GM23338 (cell line): ENCODE results near the gene ANKRD22. TPM values are rescaled to one million over a fixed set of nuclear protein-coding genes. Genes with fewer than 3 reads are reported as not detected.

Experiments used
- ATAC-seq: fragments of 200-7000 bp; cut with Tn5 transposase; 3 replicates; pipeline ENCODE4 v1.9.1; 2020
- DNase-seq: peaks from one replicate; pipeline ENCODE4 v3.0.0-alpha.2; 2015; ENCODE audit warnings: low spot score
- H2AFZ ChIP-seq: fragments of 200-600 bp; sonication (generic); 2 replicates; pipeline ENCODE4 v1.8.0; 2016; ENCODE audit warnings: antibody characterized with exemption, mild to moderate bottlenecking, moderate library complexity
- H3F3A ChIP-seq: fragments of 200-600 bp; sonication (generic); replicated peaks from 2 replicates; pipeline ENCODE4 v1.8.0; 2017; ENCODE audit warnings: antibody characterized with exemption, mixed run types, low read depth
- H3K27ac ChIP-seq: fragments of 200-600 bp; sonication (generic); 2 replicates; pipeline ENCODE4 v1.6.1; 2016; ENCODE audit warnings: low read depth
- H3K27me3 ChIP-seq: fragments of 200-600 bp; sonication (generic); 2 replicates; pipeline ENCODE4 v1.8.0; 2016; ENCODE audit warnings: mild to moderate bottlenecking, mixed run types, moderate library complexity; ENCODE audit not compliant: insufficient read depth
- H3K36me3 ChIP-seq: fragments of 200-600 bp; sonication (generic); 2 replicates; pipeline ENCODE4 v1.8.0; 2016; ENCODE audit warnings: mild to moderate bottlenecking; ENCODE audit not compliant: insufficient read depth
- H3K4me1 ChIP-seq: fragments of 200-600 bp; sonication (generic); 2 replicates; pipeline ENCODE4 v1.8.0; 2016; ENCODE audit warnings: mild to moderate bottlenecking, moderate library complexity; ENCODE audit not compliant: insufficient read depth
- H3K4me2 ChIP-seq: fragments of 200-600 bp; sonication (generic); 2 replicates; pipeline ENCODE4 v1.7.1; 2017; ENCODE audit warnings: mixed run types
- H3K4me3 ChIP-seq: fragments of 200-600 bp; sonication (generic); 2 replicates; pipeline ENCODE4 v1.6.1; 2016; ENCODE audit warnings: mixed run types
- H3K79me2 ChIP-seq: fragments of 200-600 bp; sonication (generic); replicated peaks from 2 replicates; pipeline ENCODE4 v1.8.0; 2017; ENCODE audit warnings: mild to moderate bottlenecking; ENCODE audit not compliant: insufficient read depth
- H3K9me2 ChIP-seq: fragments of 200-600 bp; sonication (generic); 2 replicates; pipeline ENCODE4 v1.8.0; 2017; ENCODE audit not compliant: insufficient read depth
- H4K20me1 ChIP-seq: fragments of 200-600 bp; sonication (generic); replicated peaks from 2 replicates; pipeline ENCODE4 v1.8.0; 2017; ENCODE audit warnings: mild to moderate bottlenecking; ENCODE audit not compliant: insufficient read depth
- H3K27ac Mint-ChIP-seq: 2 replicates; pipeline ENCODE4 v1.8.0; 2020; ENCODE audit warnings: inconsistent platforms, mild to moderate bottlenecking, moderate library complexity, mixed read lengths
- H3K27me3 Mint-ChIP-seq: 3 replicates; pipeline ENCODE4 v1.8.0; 2022; ENCODE audit warnings: low read depth, mild to moderate bottlenecking, moderate library complexity, mixed read lengths, inconsistent platforms; ENCODE audit not compliant: insufficient read depth, poor library complexity
- H3K36me3 Mint-ChIP-seq: 3 replicates; pipeline ENCODE4 v1.8.0; 2021; ENCODE audit warnings: low read depth, mild to moderate bottlenecking, inconsistent platforms, moderate library complexity, mixed read lengths
- H3K4me1 Mint-ChIP-seq: 3 replicates; pipeline ENCODE4 v1.8.0; 2020; ENCODE audit warnings: mild to moderate bottlenecking, inconsistent platforms, mixed read lengths
- H3K4me3 Mint-ChIP-seq: 3 replicates; pipeline ENCODE4 v1.8.0; 2021; ENCODE audit warnings: moderate library complexity, mild to moderate bottlenecking, inconsistent platforms, mixed read lengths
- H3K9me3 Mint-ChIP-seq: 3 replicates; pipeline ENCODE4 v1.8.0; 2020; ENCODE audit warnings: moderate library complexity, mild to moderate bottlenecking, inconsistent platforms, mixed read lengths
- JUNB ChIP-seq: IDR thresholded peaks from one replicate; pipeline ENCODE4 v1.6.1; 2016; ENCODE audit warnings: antibody characterized with exemption; ENCODE audit not compliant: unreplicated experiment
- polyA plus RNA-seq: library from polyadenylated mRNA; unstranded; fragments of >200 nt; fragmentation: Nextera tagmentation; extraction: Ambion mirVana; gene quantifications from 2 replicates; pipeline ENCODE4 v1.2.1, GENCODE V29; 2016
- total RNA-seq: library from RNA; depleted of rRNA; stranded (reverse); fragments of >200 nt; shearing (Covaris generic); gene quantifications from 2 replicates; pipeline ENCODE4 v1.2.3, GENCODE V29; 2014
- TF ChIP-seq, protein P1 (sequence below): fragments of 250-450 bp; sonication (Bioruptor Pico); IDR thresholded peaks from 2 replicates; pipeline ENCODE4 v1.5.0; 2020; ENCODE audit warnings: mild to moderate bottlenecking, moderate library complexity
- TF ChIP-seq, protein P2 (sequence below), 2 experiments: fragments of 200-600 bp in 1 of 2; sonication (generic) in 1 of 2; conservative IDR thresholded peaks; 2 replicates each; pipeline versions ENCODE4 v1.5.1 to v1.6.1; 2016 to 2017; ENCODE audit warnings: antibody characterized with exemption in 2 of 2, low read depth in 2 of 2, mild to moderate bottlenecking in 2 of 2, moderate library complexity in 1 of 2

ANKRD22 gene
- total and polyA plus RNA-seq, 2 experiments from 2014 or later, result not detected

DNA sequence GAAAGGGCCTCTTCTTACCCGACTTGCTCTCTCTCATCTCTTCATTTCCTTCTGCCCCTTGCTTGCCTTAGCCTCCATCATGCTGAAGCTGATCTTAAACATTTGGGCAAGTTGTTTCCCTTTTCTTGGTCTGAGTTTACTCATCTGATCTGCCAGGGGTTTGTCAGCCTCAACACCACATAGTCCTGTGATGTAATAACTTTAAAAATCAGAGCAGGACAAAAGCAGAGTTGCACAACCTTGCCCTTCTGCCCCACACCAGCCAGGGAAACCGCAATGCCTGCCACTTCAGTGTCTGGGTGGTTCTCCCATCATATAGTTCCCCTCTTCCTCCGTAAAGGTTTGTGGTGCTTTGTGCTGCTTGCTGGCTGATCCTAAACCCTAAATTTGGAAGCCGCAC is 59.0 kb downstream of the ANKRD22 start (continued):
- TF ChIP-seq, protein P1, sequence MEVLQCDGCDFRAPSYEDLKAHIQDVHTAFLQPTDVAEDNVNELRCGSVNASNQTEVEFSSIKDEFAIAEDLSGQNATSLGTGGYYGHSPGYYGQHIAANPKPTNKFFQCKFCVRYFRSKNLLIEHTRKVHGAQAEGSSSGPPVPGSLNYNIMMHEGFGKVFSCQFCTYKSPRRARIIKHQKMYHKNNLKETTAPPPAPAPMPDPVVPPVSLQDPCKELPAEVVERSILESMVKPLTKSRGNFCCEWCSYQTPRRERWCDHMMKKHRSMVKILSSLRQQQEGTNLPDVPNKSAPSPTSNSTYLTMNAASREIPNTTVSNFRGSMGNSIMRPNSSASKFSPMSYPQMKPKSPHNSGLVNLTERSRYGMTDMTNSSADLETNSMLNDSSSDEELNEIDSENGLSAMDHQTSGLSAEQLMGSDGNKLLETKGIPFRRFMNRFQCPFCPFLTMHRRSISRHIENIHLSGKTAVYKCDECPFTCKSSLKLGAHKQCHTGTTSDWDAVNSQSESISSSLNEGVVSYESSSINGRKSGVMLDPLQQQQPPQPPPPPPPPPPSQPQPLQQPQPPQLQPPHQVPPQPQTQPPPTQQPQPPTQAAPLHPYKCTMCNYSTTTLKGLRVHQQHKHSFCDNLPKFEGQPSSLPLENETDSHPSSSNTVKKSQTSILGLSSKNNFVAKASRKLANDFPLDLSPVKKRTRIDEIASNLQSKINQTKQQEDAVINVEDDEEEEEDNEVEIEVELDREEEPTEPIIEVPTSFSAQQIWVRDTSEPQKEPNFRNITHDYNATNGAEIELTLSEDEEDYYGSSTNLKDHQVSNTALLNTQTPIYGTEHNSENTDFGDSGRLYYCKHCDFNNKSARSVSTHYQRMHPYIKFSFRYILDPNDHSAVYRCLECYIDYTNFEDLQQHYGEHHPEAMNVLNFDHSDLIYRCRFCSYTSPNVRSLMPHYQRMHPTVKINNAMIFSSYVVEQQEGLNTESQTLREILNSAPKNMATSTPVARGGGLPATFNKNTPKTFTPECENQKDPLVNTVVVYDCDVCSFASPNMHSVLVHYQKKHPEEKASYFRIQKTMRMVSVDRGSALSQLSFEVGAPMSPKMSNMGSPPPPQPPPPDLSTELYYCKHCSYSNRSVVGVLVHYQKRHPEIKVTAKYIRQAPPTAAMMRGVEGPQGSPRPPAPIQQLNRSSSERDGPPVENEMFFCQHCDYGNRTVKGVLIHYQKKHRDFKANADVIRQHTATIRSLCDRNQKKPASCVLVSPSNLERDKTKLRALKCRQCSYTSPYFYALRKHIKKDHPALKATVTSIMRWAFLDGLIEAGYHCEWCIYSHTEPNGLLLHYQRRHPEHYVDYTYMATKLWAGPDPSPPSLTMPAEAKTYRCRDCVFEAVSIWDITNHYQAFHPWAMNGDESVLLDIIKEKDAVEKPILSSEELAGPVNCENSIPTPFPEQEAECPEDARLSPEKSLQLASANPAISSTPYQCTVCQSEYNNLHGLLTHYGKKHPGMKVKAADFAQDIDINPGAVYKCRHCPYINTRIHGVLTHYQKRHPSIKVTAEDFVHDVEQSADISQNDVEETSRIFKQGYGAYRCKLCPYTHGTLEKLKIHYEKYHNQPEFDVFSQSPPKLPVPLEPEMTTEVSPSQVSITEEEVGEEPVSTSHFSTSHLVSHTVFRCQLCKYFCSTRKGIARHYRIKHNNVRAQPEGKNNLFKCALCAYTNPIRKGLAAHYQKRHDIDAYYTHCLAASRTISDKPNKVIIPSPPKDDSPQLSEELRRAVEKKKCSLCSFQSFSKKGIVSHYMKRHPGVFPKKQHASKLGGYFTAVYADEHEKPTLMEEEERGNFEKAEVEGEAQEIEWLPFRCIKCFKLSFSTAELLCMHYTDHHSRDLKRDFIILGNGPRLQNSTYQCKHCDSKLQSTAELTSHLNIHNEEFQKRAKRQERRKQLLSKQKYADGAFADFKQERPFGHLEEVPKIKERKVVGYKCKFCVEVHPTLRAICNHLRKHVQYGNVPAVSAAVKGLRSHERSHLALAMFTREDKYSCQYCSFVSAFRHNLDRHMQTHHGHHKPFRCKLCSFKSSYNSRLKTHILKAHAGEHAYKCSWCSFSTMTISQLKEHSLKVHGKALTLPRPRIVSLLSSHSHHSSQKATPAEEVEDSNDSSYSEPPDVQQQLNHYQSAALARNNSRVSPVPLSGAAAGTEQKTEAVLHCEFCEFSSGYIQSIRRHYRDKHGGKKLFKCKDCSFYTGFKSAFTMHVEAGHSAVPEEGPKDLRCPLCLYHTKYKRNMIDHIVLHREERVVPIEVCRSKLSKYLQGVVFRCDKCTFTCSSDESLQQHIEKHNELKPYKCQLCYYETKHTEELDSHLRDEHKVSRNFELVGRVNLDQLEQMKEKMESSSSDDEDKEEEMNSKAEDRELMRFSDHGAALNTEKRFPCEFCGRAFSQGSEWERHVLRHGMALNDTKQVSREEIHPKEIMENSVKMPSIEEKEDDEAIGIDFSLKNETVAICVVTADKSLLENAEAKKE, result no peak
- no peak for TF ChIP-seq JUNB

DNA sequence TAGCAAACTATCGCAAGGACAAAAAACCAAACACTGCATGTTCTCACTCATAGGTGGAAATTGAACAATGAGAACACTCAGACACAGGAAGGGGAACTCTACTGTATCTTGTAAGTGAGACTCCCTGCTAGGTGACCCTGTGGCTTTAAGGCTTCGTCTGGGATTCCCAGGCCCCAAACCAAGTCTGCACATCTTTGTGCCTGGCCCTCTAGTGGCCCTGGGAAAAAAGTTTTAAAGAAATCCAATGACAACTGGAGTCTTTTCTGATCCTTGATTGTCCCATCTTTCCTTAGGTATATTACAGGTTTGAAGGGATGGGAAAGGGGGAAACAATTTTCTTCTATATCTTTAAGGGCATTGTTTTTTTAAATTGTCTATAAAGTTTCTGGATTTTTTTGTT is 59.7 kb downstream of the ANKRD22 start:
- no peaks in the 10 kb centered on the region for H3F3A ChIP-seq
- TF ChIP-seq, protein P2, sequence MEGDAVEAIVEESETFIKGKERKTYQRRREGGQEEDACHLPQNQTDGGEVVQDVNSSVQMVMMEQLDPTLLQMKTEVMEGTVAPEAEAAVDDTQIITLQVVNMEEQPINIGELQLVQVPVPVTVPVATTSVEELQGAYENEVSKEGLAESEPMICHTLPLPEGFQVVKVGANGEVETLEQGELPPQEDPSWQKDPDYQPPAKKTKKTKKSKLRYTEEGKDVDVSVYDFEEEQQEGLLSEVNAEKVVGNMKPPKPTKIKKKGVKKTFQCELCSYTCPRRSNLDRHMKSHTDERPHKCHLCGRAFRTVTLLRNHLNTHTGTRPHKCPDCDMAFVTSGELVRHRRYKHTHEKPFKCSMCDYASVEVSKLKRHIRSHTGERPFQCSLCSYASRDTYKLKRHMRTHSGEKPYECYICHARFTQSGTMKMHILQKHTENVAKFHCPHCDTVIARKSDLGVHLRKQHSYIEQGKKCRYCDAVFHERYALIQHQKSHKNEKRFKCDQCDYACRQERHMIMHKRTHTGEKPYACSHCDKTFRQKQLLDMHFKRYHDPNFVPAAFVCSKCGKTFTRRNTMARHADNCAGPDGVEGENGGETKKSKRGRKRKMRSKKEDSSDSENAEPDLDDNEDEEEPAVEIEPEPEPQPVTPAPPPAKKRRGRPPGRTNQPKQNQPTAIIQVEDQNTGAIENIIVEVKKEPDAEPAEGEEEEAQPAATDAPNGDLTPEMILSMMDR (conservative IDR thresholded peaks at IDR 0.05; ENCODE audit: low read depth in 2 of 2), result peak; percentile 65 to 79
- TF ChIP-seq, protein P1, result no peak
- H3K27me3 ChIP-seq, result no peaks in the 10 kb centered on the region
- H3K27me3 Mint-ChIP-seq, result peaks cover 2% of the 10 kb centered on the region
- H3K79me2 ChIP-seq, result no peaks in the 10 kb centered on the region
- H3K4me1 Mint-ChIP-seq, result peaks cover 4% of the 10 kb centered on the region; the same call in 1 of the 3 replicates
- no peak overlapping the region for H3K27ac Mint-ChIP-seq
- no peaks in the 10 kb centered on the region for H3K4me1 ChIP-seq
- H3K4me2 ChIP-seq, result no peak overlapping the region
- DNase-seq, result peak; percentile 85
- H3K4me3 ChIP-seq, result no peak overlapping the region
- H3K9me3 Mint-ChIP-seq, result no peaks in the 10 kb centered on the region
- ATAC-seq, result peak; percentile 97
- H3K36me3 Mint-ChIP-seq, result no peaks in the 10 kb centered on the region
- H3K9me2 ChIP-seq, result no peaks in the 10 kb centered on the region
- H4K20me1 ChIP-seq, result no peaks in the 10 kb centered on the region
- no peak overlapping the region for H3K4me3 Mint-ChIP-seq
- H3K36me3 ChIP-seq, result no peaks in the 10 kb centered on the region
- H3K27ac ChIP-seq, result no peak overlapping the region
- H2AFZ ChIP-seq, result no peak overlapping the region
